Midbrain (tissue), 1 donor: ENCODE results near the gene SLIT1.

Source experiments
- DNase-seq: peaks from one replicate; lab custom pipeline; 2025; lab: John Stamatoyannopoulos, UW

Gene SLIT1

DNA sequence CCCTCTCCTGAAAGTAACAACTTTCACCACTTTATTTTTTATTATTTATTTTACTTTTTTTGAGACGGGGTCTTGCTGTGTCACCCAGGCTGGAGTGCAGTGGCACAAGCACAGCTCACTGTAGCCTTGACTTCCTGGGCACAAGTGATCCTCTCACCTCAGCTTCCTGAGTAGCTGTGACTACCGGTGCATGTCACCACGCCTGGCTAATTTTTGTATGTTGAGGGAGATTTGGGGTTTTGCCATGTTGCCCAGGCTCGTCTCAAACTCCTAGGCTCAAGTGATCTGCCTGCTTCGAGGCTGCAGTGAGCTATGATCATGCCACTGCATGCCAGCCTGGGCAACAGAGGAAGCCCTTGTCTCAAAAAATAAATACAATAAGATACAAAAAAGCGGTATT, 14.9 kb upstream of the SLIT1 start:
- DNase-seq, result no peak

GRCh38 chr10:97199152-97199551, 13.4 kb upstream of the SLIT1 start:
- no peak for DNase-seq

GRCh38 chr10:97197030-97197500, 11.3 kb upstream of the SLIT1 start:
- DNase-seq, result no peak

- DNase-seq, result peak; percentile 34
These were observed 10.7 kb upstream of the SLIT1 start for GRCh38 chr10:97196223-97197029.

GRCh38 chr10:97195706-97196222, 10.0 kb upstream of the SLIT1 start:
- no peak for DNase-seq

GRCh38 chr10:97192952-97193435, 7.2 kb upstream of the SLIT1 start:
- no peak for DNase-seq

DNA sequence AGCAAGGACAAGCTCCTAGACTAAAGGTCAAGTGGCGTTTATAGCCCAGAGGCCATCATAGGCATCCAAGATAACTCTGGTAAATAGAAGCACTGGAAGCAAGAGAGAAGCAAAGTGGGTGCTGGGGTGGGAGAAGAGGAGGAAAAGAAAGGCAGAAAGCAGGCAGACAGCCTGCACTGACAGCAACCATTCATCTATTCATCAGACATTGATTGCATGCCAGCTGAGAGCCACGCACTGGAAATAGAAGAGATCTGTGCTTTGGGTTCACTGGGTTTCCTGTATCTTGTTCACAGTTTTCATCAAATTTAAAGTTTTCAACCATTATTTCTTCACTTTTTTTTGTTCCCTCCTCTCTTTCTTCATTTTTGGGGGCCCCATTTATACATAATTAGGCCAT, 4.7 kb upstream of the SLIT1 start:
- peak; percentile 44 for DNase-seq

DNA sequence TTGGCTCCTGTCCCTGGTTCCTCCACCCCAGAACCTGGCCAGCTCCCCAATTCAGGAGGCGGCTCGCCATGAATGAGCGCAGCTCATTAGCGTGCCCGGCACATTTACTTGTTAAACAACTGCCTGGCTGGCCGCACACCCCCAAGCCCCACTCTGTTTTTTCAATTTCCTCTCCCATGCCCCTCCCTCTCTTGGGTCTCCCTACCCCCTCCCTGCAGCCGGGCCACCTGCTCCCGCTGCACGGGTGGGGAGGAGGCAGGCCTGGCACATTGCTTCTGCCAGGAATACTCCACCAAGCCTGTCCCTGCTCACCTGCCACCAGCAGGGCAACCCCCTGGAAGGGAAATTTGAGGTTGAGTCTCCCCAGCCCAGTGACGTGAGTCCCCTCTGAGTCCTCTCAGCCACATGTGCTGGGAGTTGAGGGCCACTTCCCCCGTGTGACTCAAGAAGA, 2.5 kb upstream of the SLIT1 start:
- peak; percentile 51 for DNase-seq

DNA sequence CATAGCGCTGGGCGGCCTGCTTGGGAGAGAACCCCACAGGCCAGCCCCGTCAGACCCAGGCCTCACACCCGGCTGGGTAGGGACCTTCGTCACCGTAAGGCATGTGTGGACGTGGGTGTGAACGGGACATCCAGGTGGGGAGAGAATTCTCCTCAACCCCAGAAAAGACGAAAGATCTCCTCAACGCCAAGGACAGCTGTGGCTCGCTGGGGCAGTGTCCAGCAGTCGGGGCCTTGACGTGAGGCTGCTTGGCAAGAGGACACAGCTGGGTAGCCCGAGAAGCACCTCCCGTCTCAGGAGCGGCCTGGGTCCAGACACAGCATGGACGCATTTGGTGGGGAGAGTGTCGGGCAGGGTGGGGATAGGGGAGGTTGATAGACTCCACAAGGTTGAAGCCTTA, 1.2 kb upstream of the SLIT1 start:
- DNase-seq, result no peak

- no peak for DNase-seq
These were observed 811 bp downstream of the SLIT1 start for GRCh38 chr10:97184971-97185325.

- no peak for DNase-seq
These were observed 2.4 kb downstream of the SLIT1 start for GRCh38 chr10:97183314-97183713.

DNA sequence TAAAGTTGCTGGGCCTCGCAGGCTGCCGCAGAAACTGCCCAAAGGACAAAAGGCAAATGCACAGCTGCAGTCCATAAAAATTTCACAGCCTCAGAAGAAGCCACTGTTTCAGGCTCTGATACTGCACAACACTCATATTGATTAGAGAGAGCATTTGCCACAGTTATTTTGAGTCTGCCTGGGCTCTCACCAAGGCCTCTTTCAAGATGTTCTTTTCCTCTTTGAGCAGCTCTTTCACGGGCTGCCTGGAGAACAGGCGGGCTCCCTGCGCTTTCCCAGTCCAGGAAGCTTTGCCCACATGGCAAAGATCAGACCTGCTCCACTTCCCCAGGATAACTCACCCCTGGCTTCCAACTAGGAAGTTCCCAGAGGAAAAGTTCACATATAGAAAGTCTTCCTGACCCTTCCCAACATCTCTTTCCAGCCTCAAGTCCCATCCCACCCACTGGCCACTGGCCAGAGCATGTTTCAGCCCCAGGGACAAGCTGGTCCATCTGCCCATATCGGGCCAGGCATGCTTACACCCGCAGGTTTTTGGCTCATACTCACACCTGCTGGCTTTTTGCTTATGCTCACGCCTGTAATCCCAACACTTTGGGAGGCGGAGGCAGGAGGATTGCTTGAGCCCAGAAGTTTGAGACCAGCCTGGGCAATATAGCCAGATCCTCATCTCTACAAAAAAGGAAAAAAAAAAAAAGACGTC, 3.3 kb downstream of the SLIT1 start:
- no peak for DNase-seq

DNA sequence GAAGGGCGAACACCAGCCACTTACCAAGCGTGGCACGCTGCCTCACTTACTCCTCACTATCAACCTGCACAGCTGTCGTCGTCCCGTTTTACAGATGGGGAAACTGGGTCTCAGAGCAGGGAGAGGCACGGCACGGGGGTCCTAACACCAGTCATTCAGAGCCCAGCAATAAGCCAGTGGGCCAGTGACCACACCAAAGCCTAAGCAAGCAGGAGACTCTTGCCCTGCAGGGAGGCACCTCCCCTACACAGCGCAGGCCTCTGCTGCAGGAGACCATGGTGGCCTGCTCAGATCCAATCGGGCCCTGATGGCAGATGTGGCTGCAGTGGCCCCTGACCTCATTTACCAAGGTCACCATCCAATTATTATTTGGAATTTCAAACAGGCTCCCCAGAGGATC, 4.8 kb downstream of the SLIT1 start:
- DNase-seq, result no peak

GRCh38 chr10:97180363-97180755, 5.4 kb downstream of the SLIT1 start:
- DNase-seq, result no peak

- DNase-seq, result no peak
These were observed 5.9 kb downstream of the SLIT1 start for GRCh38 chr10:97179731-97180362.

GRCh38 chr10:97179311-97179710, 6.4 kb downstream of the SLIT1 start:
- DNase-seq, result no peak

GRCh38 chr10:97178074-97178473, 7.7 kb downstream of the SLIT1 start:
- no peak for DNase-seq

GRCh38 chr10:97176226-97176625, 9.5 kb downstream of the SLIT1 start:
- DNase-seq, result no peak

- DNase-seq, result no peak
These were observed 10.2 kb downstream of the SLIT1 start for GRCh38 chr10:97175586-97175985.

DNA sequence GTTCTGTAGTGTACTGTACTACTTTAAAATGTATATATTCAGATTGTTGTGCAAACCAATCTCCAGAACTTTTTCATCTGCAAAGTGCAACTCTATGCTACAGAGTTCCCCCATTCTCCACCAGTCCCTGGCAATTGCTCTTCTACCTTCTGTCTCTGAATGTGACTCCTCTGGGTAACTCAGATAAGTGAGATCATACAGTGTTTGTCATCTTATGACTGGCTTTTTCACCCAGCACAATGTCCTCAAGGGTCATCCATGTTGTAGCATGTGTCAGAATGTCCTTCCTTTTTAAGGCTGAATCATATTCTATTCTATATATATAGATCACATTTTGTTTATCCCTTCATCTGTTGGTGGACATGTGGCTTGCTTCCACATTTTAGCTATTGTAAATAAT, 10.8 kb downstream of the SLIT1 start:
- no peak for DNase-seq

GRCh38 chr10:97174276-97174775, 11.4 kb downstream of the SLIT1 start:
- no peak for DNase-seq

DNA sequence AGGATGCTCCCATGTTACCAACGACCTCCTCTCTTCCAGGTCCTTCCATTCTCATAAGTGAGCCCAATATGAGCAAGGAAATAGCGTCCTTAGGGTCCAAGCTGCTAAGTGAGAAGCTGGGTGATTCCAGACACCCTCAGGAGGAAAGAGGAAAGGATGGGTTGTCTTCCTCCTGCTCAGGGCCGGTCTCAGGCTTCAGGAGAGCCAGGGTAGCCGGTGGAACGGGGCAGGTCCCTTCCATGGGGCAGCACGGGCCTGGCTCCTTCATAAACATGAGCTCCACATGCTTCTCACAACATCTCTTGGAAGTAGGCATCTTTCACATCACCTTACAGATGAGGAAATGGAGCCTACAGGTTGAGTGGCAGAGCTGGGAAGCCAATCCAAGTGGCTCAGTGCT, 12.7 kb downstream of the SLIT1 start:
- no peak for DNase-seq
